ENCODE results near the gene FSD1.
A peak's percentile ranks its signal among the peaks of the same experiment; 100 is the strongest.
"Not testable (repeated sequence)": the region's sequence is repeated elsewhere in the genome, so short reads cannot be mapped to it uniquely, and the experiment has no call there.

FSD1 gene

DNA sequence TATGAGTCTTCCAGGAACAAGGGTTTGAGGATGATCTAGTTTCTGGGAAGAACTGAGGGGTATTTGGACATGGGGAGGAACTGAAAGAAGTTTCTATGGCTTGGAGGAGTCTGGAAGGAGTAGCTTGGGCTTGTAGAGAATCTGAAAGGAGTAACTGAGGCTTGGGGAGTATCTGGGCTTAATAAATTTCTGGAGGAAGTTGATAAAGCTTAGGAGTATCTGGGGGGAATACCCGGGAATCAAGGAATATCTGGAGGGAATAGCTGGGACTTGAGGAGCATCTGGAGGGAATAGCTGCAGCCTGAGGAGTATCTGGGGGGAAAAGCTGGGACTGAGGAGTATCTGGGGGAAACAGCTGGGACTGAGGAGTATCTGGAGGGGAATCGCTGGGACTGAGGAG lies 16.0 kb downstream of the FSD1 start:
- DNase-seq: no peak

DNA sequence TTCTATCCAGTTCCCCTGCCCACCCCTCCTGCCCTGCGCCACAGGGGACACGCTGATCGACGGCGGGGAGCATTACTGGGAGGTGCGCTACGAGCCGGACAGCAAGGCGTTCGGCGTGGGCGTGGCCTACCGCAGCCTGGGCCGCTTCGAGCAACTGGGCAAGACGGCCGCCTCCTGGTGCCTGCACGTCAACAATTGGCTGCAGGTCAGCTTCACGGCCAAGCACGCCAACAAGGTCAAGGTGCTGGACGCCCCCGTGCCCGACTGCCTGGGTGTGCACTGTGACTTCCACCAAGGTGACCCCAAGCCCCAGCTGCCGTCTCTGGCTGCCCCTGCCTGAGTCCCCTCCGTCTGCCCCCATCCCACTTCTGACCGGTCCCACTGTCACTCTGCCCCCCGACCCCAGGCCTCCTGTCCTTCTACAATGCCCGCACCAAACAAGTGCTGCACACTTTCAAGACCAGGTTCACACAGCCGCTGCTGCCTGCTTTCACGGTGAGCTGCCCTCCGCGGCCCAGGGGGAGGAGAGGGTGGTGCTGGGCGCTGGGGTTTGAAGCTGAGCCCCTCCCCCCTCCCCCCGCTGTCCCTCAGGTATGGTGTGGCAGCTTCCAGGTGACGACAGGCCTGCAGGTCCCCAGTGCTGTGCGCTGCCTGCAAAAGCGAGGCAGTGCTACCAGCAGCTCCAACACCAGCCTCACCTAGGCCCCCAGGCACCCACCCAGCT lies 18.7 kb downstream of the FSD1 start:
- DNase-seq: no peak

DNA sequence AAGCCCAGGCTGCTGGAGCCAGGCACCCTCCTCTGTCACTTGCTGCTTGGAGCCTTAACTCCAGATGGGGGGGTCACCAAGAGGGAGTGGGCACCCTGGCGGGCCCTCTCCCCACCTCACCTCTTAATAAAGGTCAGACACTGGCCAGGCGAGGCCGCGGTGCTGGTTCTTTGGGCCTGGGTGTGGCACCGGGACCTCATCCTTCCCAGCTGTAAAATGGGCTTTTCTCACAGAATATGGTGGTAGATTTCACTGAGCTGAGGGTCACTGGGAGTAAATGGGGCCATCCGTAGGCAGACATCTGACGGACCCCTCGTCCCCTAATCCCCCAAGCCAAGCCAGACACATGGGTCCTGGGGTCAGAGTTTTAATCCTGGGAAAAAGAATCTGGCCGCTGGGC lies 19.3 kb downstream of the FSD1 start:
- no peak for DNase-seq

DNA sequence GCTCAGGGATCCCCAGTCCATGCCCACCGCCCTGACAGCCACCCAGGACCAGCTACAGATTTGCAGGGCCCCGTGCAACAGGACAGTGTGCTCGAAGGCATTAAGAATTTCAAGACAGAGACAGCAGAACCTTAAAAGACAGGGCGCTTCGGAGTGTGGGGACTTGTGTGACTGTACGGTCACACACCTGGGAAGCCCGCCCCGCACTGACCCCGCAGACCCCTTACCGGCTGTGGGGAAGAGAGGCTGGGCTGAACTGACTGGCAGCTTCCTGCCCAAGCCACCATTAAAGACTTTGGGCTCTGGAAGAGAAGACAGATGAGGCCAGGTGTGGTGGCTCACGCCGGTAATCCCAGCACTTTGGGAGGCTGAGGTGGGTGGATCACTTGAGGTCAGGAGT lies 19.8 kb downstream of the FSD1 start:
- DNase-seq: no peak

DNA sequence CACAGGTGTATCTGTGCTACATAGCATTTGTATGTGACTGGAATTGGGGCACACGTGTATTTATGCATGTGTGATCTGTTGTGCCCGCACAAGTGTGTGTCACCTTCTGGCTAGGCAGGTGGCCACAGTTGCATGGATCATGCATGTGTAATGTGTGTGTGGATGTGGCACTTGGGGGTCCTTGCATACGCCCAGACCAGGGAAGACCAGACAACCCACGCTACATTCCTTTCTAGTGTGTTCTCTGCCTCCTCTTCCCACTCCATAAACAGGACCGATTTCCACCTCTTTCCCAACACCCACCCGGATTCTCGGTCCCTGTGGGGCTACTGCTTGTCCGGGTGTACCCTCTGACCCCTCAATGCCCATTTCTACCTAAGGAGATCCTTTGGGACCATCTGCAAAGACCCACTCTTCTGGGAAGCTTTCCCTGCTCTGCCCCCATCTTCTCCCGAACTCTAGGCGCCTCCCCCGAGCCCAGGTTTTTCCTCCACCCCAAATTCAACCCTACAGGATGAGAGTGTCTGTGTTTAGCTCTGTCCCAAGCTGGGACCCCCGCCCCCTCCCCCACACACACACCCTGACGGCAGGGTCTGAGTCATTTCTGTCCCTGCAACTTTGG lies 21.9 kb downstream of the FSD1 start:
- no peak for DNase-seq

DNA sequence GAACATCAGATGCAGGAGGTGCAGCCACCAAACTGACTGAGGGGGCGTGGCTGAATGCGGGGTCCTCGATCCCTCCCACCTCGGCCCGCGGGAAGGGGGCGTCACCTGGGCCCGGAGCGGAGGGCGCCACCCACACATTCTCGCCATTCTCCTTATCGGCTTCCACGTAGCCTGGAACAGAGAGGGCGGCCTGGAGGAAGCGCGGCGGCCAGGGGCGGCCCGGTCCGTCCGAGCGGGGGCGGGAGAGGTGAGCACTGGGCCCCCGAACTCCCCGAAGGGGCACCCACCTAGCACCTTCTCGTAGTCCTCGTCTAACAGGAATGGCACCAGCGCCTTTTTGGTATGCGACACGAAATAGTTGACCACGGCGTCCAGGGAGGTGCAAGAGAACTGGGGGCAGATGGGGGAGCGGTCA lies 22.4 kb downstream of the FSD1 start:
- DNase-seq: peak; percentile 25

DNA sequence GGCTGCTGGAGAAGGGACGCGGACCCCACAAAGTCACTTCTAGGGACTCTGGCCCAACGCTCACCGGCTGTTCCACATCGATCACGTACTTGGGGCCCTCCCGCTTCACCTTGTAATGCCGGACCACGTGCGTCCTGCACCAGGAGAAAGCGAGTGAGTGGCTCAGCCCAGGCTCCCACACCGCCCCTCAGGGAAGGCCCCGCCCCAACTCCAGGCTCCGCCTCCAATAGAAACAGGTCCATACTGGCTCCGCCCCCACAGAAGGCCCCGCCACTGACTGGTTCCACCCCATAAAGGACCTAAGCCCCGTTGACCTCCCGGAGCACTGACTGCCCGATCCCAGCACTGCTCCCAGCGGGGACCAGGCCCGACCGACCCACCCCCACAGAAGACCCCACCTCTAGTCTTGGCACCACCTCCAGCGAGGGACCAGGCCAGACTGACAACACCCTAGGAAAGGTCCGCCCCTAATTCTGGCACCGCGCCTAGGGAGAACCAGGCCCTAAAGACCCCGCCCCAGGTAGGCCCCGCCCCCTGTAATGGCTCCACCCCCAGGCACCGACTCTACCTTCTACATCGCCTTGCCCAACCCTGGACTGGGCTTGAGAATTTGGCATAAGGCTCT lies 23.0 kb downstream of the FSD1 start:
- peak; percentile 50 for DNase-seq

DNA sequence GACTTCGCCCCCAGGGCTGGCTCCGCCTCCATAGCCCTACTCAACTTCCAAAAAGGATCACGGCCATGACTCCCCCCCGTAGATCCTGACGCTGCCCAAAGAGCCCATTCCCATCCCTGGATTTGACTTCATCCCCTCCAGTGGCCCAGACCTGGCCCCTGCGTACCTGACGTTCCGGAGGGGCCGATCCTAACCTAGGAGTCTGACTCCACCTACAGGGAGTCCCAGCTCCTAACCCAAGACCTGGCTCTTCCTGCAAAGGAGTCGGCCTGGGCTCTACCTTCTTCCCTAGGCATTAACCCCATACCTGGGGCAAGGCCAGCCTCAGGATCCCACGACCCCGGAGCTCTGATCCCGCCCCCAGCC lies 23.5 kb downstream of the FSD1 start:
- no peak for DNase-seq

DNA sequence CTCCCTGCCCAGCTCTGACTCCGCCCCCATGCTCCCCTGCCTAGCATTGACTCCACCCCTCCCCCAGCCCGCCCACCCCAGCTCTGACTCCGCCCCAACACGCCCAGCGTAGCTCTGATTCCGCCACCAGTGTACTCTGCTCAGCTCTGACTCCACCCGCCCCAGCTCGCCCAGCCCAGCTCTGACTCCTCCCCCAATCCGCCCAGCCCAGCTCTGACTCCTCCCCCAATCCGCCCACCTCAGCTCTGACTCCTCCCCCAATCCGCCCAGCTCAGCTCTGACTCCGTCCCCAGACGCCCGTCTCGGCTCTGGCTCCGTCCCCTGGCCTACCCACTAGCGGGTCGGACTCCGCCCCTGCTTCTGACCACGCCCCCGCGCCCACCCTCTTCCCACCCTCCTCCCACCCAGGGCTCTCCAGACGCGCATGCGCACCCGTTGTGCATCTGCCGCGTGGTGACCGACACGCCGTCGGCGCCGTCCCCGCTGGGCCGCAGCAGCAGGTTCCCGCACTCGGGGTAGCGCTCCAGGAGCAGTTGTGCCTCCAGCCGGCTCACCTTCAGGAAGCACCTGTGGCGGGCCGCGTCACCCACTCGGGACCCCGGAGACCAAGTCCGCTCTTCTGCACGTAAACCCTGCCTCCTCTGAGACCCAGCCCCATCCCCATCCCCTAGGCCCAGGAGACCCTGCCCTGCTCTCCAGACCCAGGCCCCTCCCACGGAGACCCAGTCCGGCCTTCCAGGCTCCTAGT lies 24.0 kb downstream of the FSD1 start:
- DNase-seq: peak; percentile 94

DNA sequence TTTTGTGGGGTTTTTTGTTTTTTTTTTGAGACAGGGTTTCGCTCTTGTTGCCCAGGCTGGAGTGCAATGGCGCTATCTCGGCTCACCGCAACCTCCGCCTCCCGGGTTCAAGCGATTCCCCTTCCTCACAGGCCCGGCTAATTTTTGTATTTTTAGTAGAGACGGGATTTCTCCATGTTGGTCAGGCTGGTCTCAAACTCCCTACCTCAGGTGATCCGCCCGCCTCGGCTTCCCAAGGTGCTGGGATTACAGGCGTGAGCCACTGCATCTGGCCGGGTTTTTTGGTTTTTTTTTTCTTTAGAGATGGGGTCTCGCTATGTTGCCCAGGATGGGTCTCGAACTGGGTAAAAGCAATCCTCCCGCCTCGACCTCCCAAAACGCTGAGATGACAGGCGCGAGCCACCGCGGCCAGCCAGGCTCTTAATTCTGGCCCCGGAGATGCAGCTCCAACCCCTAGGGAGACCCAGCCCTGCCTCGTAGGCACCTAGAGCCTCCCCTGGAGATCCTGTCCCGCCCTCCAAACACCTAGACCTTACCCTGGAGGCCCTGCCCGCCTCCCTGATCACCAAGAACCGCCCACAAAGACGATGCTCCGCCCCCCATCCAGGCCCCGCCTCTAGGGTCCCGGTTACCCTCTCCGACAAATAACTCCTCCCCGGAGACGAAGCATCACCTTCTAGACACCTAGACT lies 24.7 kb downstream of the FSD1 start:
- not testable (repeated sequence) for DNase-seq

DNA sequence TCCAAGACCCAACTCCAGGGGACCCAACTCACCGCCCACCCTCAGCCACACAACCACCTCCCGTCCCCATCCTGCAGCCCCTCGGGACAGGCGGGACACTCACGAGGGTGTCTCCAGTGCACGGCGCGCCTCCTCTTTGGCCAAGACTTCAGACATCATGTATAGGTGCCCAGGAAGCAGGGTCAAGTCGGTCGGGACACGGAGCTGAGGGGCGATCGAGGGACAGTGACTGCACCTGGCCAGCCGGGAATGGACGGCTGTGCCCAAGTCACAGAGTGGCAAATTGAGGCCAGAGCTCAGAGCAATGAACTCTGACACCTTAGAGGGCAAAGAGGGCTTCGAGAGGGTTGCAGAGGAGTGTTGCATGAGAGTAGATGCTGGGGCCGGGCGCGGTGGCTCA lies 25.5 kb downstream of the FSD1 start:
- DNase-seq: no peak

DNA sequence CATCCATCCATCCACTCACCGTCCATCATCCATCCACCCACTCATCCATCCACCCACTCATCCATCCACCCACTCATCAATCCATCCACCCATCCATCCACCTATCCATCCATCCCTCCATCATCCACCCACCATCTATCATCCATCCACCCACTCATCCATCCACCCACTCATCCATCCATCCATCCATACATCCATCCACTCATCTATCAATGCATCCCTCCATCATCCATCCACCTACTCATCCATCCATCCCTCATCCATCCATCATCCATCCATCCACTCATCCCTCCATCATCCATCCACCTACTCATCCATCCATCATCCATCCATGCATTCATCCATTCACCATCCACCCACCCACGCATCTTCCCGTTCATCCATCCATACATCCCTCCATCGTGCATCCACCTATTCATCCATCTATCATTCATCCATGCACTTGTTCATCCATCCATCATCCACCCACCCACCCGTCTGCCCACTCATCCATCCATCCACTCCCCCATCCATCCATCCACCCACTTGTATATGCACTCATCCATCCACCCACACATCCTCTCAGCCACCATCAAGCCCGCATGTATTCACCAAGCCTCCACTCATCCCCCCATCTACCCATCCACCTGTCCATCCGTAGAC lies 30.7 kb downstream of the FSD1 start:
- DNase-seq: no peak

DNA sequence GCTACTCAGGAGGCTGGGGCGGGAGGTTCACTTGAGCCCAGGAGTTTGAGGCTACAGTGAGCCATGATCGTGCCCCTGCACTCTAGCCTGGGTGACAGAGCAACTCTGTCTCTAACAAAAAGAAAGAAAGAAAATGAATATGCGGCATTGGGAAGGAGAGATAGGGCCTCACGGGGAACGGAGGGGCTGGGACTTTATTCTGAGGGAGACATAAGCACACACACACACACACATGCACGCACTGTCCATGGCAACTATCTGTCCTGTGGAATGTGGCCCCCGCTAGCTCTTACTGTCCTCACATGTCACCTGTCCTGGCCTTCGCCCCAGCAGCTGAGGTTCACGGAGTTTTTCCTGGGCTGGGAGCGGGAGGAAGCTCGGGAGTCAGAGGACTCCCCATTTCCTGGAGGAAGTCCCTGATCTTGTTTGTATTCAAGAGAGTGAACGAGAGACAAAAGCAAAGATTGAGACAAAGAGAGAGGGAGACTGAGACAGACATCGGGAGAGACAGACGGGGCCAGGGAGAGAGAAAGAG lies 33.6 kb downstream of the FSD1 start:
- DNase-seq: no peak

DNA sequence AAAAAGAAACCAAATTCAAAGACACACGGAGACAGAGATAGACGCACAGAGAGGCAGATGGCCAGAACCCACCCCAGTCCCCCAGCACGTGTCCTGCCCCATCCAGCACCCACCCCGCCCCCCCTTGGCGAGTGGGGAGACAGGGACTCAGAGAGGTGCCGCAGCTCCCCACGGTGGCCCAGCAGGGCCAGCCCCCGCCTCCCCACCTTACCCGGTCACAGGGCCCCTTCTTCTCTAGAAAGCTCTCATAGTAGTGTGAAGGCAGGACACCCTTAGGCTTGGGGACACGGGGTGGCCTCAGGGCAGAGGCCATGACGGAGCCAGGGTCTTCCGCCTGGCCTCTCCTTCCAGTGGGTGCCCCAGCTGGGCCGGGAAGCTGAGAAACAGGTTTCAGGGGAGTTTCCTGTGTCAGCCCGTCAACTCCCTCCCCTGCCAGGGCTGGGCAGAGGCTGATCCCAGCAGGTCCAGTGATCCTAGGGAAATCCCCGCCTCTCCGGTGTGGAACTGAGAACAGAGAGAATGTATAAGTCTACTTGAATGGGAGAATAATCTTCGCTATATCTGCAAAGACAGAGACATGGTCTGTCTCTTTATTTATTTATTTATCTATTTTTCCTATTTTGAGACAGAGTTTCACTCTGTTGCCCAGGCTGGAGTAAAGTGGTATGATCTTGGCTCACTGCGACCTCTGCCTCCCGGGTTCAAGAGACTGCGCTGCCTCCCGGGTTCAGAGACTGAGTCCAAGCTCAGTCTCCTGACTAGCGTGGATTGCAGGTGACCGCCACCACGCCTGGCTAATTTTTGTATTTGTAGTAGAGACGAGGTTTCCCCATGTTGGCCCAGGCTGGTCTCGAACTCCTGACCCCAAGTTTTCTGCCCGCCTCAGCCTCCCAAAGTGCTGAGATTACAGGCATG lies 34.3 kb downstream of the FSD1 start, which contains the start of gene STAP2:
TSS of gene STAP2 (minus strand) at position 387 of the 915 bp plus-strand sequence. CDS start at position 313, 74 bp downstream.
- DNase-seq: no peak

DNA sequence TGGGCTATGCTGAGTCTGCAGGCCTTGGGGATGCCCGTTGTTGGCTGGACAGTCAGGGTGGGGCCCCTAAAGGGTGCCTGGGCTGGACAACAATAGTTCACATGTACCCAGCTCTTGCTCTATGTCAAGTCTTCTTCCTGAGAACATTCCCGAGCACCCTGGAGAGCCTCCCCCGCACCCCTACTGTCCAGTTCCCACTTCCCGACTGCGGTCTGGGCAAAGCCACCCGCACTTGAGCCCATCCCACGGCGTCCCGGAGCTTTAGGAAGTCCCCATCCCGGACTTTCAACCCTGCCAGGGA lies 37.9 kb downstream of the FSD1 start:
- no peak for DNase-seq

DNA sequence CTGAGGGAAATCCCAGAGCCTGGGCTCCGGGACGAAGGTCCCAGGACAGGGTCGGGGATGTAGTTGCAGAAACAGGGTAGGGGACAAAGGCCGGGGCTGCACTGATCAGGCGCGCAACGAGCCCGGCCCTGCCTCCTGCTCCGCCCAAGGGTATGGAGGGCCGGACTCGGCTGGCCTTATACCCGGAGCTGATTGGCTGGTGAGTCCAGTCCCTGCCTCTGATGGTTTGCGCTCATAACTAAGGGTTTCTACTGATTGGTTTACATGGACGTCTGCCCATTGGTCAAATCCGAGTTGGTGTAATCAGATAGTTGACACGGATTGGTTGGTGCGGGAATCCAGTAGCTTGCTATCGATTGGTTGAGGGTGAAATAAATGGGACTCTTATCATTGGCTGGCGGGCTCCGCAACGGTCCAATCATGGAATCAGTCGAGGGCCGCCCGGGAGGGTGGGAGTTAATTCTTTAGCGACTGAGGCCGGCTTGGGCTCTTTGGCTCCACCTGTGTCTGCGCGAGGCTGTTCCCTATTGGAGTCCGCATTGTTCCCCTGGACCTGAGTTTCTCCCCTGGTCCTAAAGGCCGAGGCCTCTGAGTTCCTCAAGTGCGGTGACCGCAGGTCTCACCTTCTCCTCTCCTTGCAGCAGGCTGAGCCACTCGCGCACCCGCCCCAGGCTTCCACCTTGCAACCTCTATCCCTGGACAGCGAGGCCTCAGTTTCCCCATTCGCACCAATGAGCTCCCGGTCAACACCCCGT lies 38.4 kb downstream of the FSD1 start:
- DNase-seq: peak; percentile 84

DNA sequence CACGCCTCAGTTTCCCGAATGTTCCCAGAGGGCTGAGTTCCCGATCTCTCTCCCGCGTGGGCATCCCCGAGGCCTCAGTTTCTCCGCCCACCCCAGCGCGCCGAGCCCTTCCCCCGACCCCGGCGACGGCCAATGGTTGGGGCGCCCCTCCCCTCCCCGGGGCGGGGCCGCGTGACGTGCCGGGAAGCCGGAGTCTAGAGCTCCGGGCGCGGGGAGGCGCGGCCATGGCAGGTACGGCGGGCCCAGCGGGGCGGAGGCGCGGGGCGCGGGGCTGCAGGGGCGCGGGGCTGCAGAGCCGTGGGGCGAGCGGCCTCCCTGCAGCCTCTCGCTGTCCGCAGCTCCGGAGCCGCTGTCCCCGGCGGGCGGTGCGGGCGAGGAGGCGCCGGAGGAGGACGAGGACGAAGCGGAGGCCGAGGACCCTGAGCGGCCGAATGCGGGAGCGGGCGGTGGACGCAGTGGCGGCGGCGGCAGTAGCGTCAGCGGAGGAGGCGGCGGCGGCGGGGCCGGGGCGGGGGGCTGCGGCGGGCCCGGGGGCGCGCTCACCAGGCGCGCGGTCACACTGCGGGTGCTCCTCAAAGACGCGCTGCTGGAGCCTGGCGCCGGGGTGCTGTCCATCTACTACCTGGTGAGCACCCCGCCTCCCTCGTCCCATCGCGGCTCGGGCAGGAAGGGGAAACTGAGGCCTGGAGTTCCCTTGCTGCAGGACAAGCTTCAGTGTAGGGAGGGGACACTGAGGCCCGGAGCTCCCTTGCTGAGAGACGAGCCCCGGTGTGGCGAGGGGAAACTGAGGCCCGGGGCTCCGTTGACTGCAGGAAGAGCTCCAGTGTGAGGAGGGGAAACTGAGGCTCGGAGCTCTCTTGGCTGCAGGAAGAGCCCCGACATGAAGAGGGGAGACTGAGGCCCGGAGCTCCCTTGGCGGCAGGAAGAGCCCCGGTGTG lies 39.2 kb downstream of the FSD1 start, which contains the start of gene MPND:
TSS of gene MPND (plus strand) at position 193 of the 938 bp plus-strand sequence. CDS start at position 225, 32 bp downstream.
- DNase-seq: peak; percentile 91

DNA sequence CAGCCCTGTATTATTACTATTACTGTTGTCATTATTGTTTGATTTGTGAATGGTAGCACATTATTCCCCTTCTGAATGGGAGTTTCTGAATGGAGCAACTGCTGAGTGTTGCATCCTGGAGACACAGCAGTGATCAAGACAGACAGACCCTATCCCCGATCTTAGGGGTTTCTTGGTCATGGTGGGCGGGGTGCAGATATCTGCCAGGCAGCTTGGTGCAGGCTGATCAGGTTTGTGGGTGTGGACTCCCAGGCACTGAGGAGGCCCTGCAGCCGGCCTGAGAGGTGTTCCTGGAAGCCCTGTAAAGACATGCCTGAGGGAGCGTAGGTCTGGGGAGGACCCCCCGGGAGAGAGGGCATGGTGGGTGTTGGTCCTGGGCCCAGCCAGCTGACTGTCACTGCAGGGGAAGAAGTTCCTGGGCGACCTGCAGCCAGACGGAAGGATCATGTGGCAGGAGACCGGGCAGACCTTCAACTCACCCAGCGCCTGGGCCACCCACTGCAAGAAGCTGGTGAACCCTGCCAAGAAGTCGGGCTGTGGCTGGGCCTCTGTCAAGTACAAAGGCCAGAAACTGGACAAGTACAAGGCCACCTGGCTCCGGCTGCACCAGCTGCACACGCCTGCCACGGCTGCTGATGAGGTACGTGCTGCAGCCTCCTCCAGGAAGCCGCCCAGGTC lies 41.1 kb downstream of the FSD1 start:
- DNase-seq: no peak

DNA sequence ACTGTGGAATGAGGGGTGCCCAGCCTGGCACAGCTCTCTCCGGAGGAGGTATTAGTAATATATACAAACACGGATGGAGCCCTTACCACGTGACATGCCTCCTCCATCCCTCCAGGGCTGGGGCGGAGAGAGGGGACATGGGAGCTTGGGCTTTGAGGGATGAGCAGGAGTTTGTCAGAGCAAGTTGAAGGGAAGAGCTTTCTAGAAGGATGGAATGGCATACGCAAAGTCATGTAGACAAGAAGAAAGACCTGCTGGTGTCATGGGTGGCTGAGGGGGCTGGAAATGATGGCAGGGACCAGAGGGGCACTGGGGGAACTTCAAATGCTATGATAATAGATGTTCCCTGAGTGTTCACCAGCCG lies 41.6 kb downstream of the FSD1 start:
- no peak for DNase-seq
